Measurements from ENCODE around the gene TSHZ3. TPM values are rescaled to one million over a fixed set of nuclear protein-coding genes. Genes with fewer than 3 reads are reported as not detected.

Gene TSHZ3
- total RNA-seq, 1 experiment from 2014 or later: 14.8 TPM

GRCh38 chr19:31232871-31233270 lies 116.4 kb downstream of the TSHZ3 start:
- ChIA-PET POLR2A (ENCODE audit: low non-redundant PET) (no interaction called here), CTCF (no interaction called here)
- Histone ChIP-seq H3K27me3 (replicated peaks; ENCODE audit: insufficient read depth, low read depth, low read length, poor library complexity) (no peaks in the 10 kb centered on the region), H3K4me1 (ENCODE audit: insufficient read depth, low read length, poor library complexity, severe bottlenecking) (no peaks in the 10 kb centered on the region), H3K36me3 (ENCODE audit: insufficient read depth, low read length, poor library complexity, severe bottlenecking) (no peaks in the 10 kb centered on the region), H3K9me3 (ENCODE audit: low read depth, low read length, poor library complexity, severe bottlenecking) (no peaks in the 10 kb centered on the region), H3K27ac (ENCODE audit: low read depth, low read length, poor library complexity, severe bottlenecking) (no peak overlapping the region), H3K4me3 (ENCODE audit: low read depth, low read length, poor library complexity, severe bottlenecking) (no peak overlapping the region)
- intact Hi-C loops (cut with micrococcal nuclease; ENCODE audit: unreplicated experiment): no loop called here
- no TSS peak for BruUV-seq (replicated peaks)
- no peak for DNase-seq (ENCODE audit: low spot score)
- TF ChIP-seq, protein P1, sequence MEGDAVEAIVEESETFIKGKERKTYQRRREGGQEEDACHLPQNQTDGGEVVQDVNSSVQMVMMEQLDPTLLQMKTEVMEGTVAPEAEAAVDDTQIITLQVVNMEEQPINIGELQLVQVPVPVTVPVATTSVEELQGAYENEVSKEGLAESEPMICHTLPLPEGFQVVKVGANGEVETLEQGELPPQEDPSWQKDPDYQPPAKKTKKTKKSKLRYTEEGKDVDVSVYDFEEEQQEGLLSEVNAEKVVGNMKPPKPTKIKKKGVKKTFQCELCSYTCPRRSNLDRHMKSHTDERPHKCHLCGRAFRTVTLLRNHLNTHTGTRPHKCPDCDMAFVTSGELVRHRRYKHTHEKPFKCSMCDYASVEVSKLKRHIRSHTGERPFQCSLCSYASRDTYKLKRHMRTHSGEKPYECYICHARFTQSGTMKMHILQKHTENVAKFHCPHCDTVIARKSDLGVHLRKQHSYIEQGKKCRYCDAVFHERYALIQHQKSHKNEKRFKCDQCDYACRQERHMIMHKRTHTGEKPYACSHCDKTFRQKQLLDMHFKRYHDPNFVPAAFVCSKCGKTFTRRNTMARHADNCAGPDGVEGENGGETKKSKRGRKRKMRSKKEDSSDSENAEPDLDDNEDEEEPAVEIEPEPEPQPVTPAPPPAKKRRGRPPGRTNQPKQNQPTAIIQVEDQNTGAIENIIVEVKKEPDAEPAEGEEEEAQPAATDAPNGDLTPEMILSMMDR (conservative IDR thresholded peaks at IDR 0.05; ENCODE audit: low read depth, low read length): no peak
- TF ChIP-seq EZH2 (IDR thresholded peaks at IDR 0.05; ENCODE audit: borderline replicate concordance, low read depth, low read length, poor library complexity, severe bottlenecking): no peak

DNA sequence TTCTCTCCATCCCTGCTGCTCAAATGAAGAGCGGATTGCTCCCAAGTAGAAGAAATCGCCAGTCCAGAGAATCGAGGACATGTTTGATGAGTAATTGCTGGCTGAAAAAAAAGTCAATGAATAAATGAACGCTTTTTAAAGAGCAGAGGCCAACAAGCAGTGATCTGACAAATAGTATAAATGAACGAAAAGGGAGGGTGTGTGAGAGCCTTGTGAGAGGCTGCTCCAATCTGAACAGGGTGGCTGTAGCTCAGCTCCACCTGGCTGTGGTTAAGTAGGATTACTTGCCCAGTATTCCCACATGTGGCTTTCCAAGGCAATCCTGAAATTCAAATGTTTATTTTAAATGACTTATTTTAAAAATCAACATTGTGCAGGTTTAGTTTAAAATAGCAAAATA lies 117.1 kb downstream of the TSHZ3 start:
- H3K9me3 ChIP-seq (ENCODE audit: low read depth, low read length, poor library complexity, severe bottlenecking): no peaks in the 10 kb centered on the region
- no peaks in the 10 kb centered on the region for H3K27me3 ChIP-seq (replicated peaks; ENCODE audit: insufficient read depth, low read depth, low read length, poor library complexity)
- intact Hi-C loops (cut with micrococcal nuclease; ENCODE audit: unreplicated experiment): no loop called here
- CTCF ChIA-PET: no interaction called here
- BruUV-seq (replicated peaks): no TSS peak
- TF ChIP-seq EZH2 (IDR thresholded peaks at IDR 0.05; ENCODE audit: borderline replicate concordance, low read depth, low read length, poor library complexity, severe bottlenecking): no peak
- TF ChIP-seq, protein P1 (conservative IDR thresholded peaks at IDR 0.05; ENCODE audit: low read depth, low read length): peak; percentile 28; the same call in 1 of the 2 replicates
- no peak overlapping the region for H3K27ac ChIP-seq (ENCODE audit: low read depth, low read length, poor library complexity, severe bottlenecking)
- DNase-seq (ENCODE audit: low spot score): no peak
- H3K4me3 ChIP-seq (ENCODE audit: low read depth, low read length, poor library complexity, severe bottlenecking): no peak overlapping the region
- no peaks in the 10 kb centered on the region for H3K36me3 ChIP-seq (ENCODE audit: insufficient read depth, low read length, poor library complexity, severe bottlenecking)
- H3K4me1 ChIP-seq (ENCODE audit: insufficient read depth, low read length, poor library complexity, severe bottlenecking): no peaks in the 10 kb centered on the region
- POLR2A ChIA-PET (ENCODE audit: low non-redundant PET): no interaction called here

DNA sequence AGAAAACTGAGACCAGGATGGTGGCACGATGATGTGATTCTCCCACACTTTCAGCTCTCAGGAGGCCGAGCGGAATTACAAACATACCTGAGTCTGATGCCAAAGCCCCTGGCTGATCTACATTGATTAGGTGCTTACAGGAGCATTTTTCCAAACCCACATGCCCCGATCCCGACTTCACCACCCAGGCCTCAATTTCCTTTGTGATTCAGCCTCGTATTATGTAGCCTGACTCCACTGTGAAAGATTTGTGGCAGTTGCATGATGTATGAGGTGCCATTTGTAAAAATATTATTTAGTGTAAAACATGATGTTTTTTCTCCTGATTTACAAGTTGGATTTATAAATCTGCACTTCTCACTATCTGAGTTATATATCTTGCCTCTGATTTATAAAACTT lies 118.0 kb downstream of the TSHZ3 start:
- CTCF ChIA-PET: no interaction called here
- Histone ChIP-seq H3K4me3 (ENCODE audit: low read depth, low read length, poor library complexity, severe bottlenecking) (no peak overlapping the region), H3K4me1 (ENCODE audit: insufficient read depth, low read length, poor library complexity, severe bottlenecking) (no peaks in the 10 kb centered on the region), H3K27ac (ENCODE audit: low read depth, low read length, poor library complexity, severe bottlenecking) (no peak overlapping the region), H3K36me3 (ENCODE audit: insufficient read depth, low read length, poor library complexity, severe bottlenecking) (no peaks in the 10 kb centered on the region), H3K27me3 (replicated peaks; ENCODE audit: insufficient read depth, low read depth, low read length, poor library complexity) (no peaks in the 10 kb centered on the region), H3K9me3 (ENCODE audit: low read depth, low read length, poor library complexity, severe bottlenecking) (no peaks in the 10 kb centered on the region)
- intact Hi-C loops (cut with micrococcal nuclease; ENCODE audit: unreplicated experiment): no loop called here
- no peak for DNase-seq (ENCODE audit: low spot score)
- BruUV-seq (replicated peaks): no TSS peak
- POLR2A ChIA-PET (ENCODE audit: low non-redundant PET): no interaction called here
- no peak for TF ChIP-seq EZH2 (IDR thresholded peaks at IDR 0.05; ENCODE audit: borderline replicate concordance, low read depth, low read length, poor library complexity, severe bottlenecking)
- TF ChIP-seq, protein P1 (conservative IDR thresholded peaks at IDR 0.05; ENCODE audit: low read depth, low read length): no peak
